ENCODE results near the gene TANGO2. TPM values are rescaled to one million over a fixed set of nuclear protein-coding genes. Genes with fewer than 3 reads are reported as not detected.

Gene TANGO2
- total and polyA plus RNA-seq, 2 experiments from 2014 or later: 27.3 to 45.0 TPM

DNA sequence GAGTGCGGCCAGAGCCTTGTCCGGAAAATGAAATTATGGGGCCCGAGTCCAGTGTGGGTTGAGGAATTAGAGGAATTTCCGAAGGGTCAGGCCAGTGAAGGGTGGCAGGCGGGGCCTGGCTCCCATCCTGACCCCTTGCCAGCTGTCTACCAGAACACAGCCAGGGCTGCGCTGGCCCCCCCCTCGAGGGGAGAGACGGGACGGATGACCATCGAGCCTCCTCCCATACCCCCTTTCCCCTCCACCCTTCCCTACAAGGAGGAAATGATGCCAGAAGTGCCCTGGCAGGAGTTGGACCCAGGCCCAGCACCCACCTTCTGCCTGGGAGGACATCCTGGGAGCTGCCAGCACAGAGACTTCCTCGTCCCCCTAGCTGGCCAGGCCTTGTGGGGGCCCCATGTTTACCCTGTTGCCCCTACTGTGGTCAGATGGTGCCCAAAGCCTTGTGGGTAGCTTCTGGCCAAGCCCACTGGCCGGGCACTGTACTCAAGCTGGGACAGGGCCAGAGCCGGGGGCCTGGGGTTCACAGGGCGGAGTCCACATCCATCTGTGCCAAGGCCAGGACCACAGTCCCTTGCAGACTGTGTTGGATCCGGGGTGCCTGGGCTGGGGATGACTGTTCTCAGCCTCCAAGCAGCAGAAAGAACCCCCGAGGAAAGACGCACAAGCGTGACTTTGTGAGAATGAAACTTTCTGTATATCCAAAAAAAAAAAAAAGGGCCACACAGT lies 25.1 kb upstream of the TANGO2 start:
- no peaks in the 10 kb centered on the region for H3K79me2 ChIP-seq (ENCODE audit: insufficient read depth)
- H3K27me3 ChIP-seq (replicated peaks; ENCODE audit: insufficient read depth): no peaks in the 10 kb centered on the region
- in situ Hi-C loops (cut with MboI): loop anchor here (25.0 kb wide), 1 partner anchor 292 kb away; no protein-coding TSS in a partner anchor
- no peak for TF ChIP-seq EZH2 (IDR thresholded peaks at IDR 0.05; ENCODE audit: insufficient read depth, poor library complexity, severe bottlenecking)
- TF ChIP-seq EZH2phosphoT487 (IDR thresholded peaks at IDR 0.05; ENCODE audit: insufficient read depth, low read depth): no peak
- H3K9ac ChIP-seq: no peak overlapping the region
- H3K4me3 ChIP-seq: no peak overlapping the region
- no peaks in the 10 kb centered on the region for H3K4me1 ChIP-seq (ENCODE audit: insufficient read depth)
- WGBS, 2 experiments (ENCODE audit: low coverage in 1 of 2, low lambda C conversion rate in 2 of 2, missing lambda C conversion rate in 2 of 2): 64 to 67% methylated on average over 16 to 18 of the region's 18 CpGs
- H3F3A ChIP-seq (ENCODE audit: insufficient read depth): no peaks in the 10 kb centered on the region
- no peak overlapping the region for H3K27ac ChIP-seq
- H3K9me2 ChIP-seq (ENCODE audit: insufficient read depth): no peaks in the 10 kb centered on the region
- H4K20me1 ChIP-seq (ENCODE audit: insufficient read depth): no peaks in the 10 kb centered on the region
- no peaks in the 10 kb centered on the region for H3K9me3 ChIP-seq (ENCODE audit: low read depth)
- H2AFZ ChIP-seq: no peak overlapping the region
- no peak for DNase-seq
- H3K4me2 ChIP-seq (ENCODE audit: unreplicated experiment): no peak overlapping the region
- H3K36me3 ChIP-seq (ENCODE audit: low read depth): no peaks in the 10 kb centered on the region

GRCh38 chr22:19996694-19997384 lies 24.1 kb upstream of the TANGO2 start:
- H3K4me3 ChIP-seq: no peak overlapping the region
- no peak overlapping the region for H3K4me2 ChIP-seq (ENCODE audit: unreplicated experiment)
- H2AFZ ChIP-seq: no peak overlapping the region
- H4K20me1 ChIP-seq (ENCODE audit: insufficient read depth): no peaks in the 10 kb centered on the region
- H3K79me2 ChIP-seq (ENCODE audit: insufficient read depth): no peaks in the 10 kb centered on the region
- H3K9ac ChIP-seq: no peak overlapping the region
- no peak overlapping the region for H3K27ac ChIP-seq
- no peaks in the 10 kb centered on the region for H3K9me3 ChIP-seq (ENCODE audit: low read depth)
- no peaks in the 10 kb centered on the region for H3K27me3 ChIP-seq (replicated peaks; ENCODE audit: insufficient read depth)
- H3K4me1 ChIP-seq (ENCODE audit: insufficient read depth): no peaks in the 10 kb centered on the region
- TF ChIP-seq EZH2phosphoT487 (IDR thresholded peaks at IDR 0.05; ENCODE audit: insufficient read depth, low read depth) (no peak), EZH2 (IDR thresholded peaks at IDR 0.05; ENCODE audit: insufficient read depth, poor library complexity, severe bottlenecking) (no peak)
- WGBS, 2 experiments (ENCODE audit: low coverage in 1 of 2, low lambda C conversion rate in 2 of 2, missing lambda C conversion rate in 2 of 2): 67 to 73% methylated on average over 12 of the region's 12 CpGs
- H3K36me3 ChIP-seq (ENCODE audit: low read depth): no peaks in the 10 kb centered on the region
- no peaks in the 10 kb centered on the region for H3F3A ChIP-seq (ENCODE audit: insufficient read depth)
- DNase-seq: no peak
- in situ Hi-C loops (cut with MboI): loop anchor here (25.0 kb wide), 1 partner anchor 290 kb away; no protein-coding TSS in a partner anchor
- H3K9me2 ChIP-seq (ENCODE audit: insufficient read depth): no peaks in the 10 kb centered on the region

DNA sequence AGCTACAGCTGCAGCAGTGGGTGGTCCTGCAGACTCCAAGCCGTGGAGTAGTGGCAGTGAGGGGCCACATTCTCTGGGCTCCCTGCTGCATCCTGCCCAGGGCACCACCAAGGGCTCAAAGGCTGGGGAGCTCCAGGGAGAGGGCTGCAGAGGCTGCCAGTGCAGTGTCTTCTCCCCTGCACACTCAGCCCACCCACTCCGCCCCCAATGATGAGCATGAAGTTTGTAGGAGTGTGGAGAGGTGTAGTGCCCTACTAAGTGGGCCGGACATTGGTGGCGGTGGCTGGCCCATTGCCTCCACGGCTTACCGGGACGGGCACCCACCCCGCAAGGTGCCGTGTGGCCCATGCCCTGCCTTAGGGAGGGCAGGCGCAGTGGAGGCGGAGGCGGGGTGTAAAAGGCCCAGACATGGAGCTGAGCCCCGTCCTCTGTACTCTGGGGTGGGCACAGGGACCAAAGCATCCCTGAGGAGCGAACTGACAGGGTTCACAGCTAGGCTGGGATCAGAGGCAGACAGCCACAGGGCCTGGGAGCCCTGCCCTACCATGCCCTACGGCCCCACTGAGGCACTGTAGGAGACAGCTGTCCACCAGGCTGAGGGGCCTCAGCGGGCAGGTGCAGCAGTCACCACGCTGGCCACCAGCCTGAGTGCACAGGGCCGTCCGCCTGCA lies 23.2 kb upstream of the TANGO2 start:
- Histone ChIP-seq H3F3A (ENCODE audit: insufficient read depth) (no peaks in the 10 kb centered on the region), H3K9me2 (ENCODE audit: insufficient read depth) (no peaks in the 10 kb centered on the region), H3K4me1 (ENCODE audit: insufficient read depth) (no peaks in the 10 kb centered on the region), H3K27me3 (replicated peaks; ENCODE audit: insufficient read depth) (no peaks in the 10 kb centered on the region), H4K20me1 (ENCODE audit: insufficient read depth) (no peaks in the 10 kb centered on the region), H3K9ac (no peak overlapping the region), H2AFZ (no peak overlapping the region), H3K9me3 (ENCODE audit: low read depth) (no peaks in the 10 kb centered on the region), H3K4me2 (ENCODE audit: unreplicated experiment) (no peak overlapping the region), H3K4me3 (no peak overlapping the region), H3K27ac (no peak overlapping the region), H3K36me3 (ENCODE audit: low read depth) (no peaks in the 10 kb centered on the region), H3K79me2 (ENCODE audit: insufficient read depth) (no peaks in the 10 kb centered on the region)
- in situ Hi-C loops (cut with MboI): loop anchor here (25.0 kb wide), 1 partner anchor 290 kb away; no protein-coding TSS in a partner anchor
- DNase-seq: no peak
- TF ChIP-seq EZH2phosphoT487 (IDR thresholded peaks at IDR 0.05; ENCODE audit: insufficient read depth, low read depth) (no peak), EZH2 (IDR thresholded peaks at IDR 0.05; ENCODE audit: insufficient read depth, poor library complexity, severe bottlenecking) (no peak)
- WGBS, 2 experiments (ENCODE audit: low coverage in 1 of 2, low lambda C conversion rate in 2 of 2, missing lambda C conversion rate in 2 of 2): 78 to 79% methylated on average over 15 to 19 of the region's 19 CpGs

- H2AFZ ChIP-seq: no peak overlapping the region
- TF ChIP-seq EZH2 (IDR thresholded peaks at IDR 0.05; ENCODE audit: insufficient read depth, poor library complexity, severe bottlenecking): no peak
- TF ChIP-seq EZH2phosphoT487 (IDR thresholded peaks at IDR 0.05; ENCODE audit: insufficient read depth, low read depth): no peak
- no peaks in the 10 kb centered on the region for H3K36me3 ChIP-seq (ENCODE audit: low read depth)
- no peaks in the 10 kb centered on the region for H3K4me1 ChIP-seq (ENCODE audit: insufficient read depth)
- no peaks in the 10 kb centered on the region for H3K27me3 ChIP-seq (replicated peaks; ENCODE audit: insufficient read depth)
- H4K20me1 ChIP-seq (ENCODE audit: insufficient read depth): no peaks in the 10 kb centered on the region
- H3K27ac ChIP-seq: no peak overlapping the region
- in situ Hi-C loops (cut with MboI): loop anchor here (25.0 kb wide), 1 partner anchor 289 kb away; no protein-coding TSS in a partner anchor
- H3F3A ChIP-seq (ENCODE audit: insufficient read depth): no peaks in the 10 kb centered on the region
- no peaks in the 10 kb centered on the region for H3K9me3 ChIP-seq (ENCODE audit: low read depth)
- WGBS, 2 experiments (ENCODE audit: low coverage in 1 of 2, low lambda C conversion rate in 2 of 2, missing lambda C conversion rate in 2 of 2): 74 to 78% methylated on average over 13 to 16 of the region's 16 CpGs
- no peak overlapping the region for H3K4me3 ChIP-seq
- H3K4me2 ChIP-seq (ENCODE audit: unreplicated experiment): no peak overlapping the region
- no peaks in the 10 kb centered on the region for H3K79me2 ChIP-seq (ENCODE audit: insufficient read depth)
- H3K9me2 ChIP-seq (ENCODE audit: insufficient read depth): no peaks in the 10 kb centered on the region
- no peak overlapping the region for H3K9ac ChIP-seq
- DNase-seq: no peak
These were observed 22.5 kb upstream of the TANGO2 start for GRCh38 chr22:19998232-19998951.

Data from GM23248 (cell line).